HL-60/S4 (cell line): ENCODE data around the gene SMAGP.
"Not testable (repeated sequence)": the region's sequence is repeated elsewhere in the genome, so short reads cannot be mapped to it uniquely, and the experiment has no call there.

Experiments used
- in situ Hi-C: fragments of 300-500 bp; cut with MboI; formaldehyde crosslinking; loops from 2 replicates; pipeline ENCODE4 v1.14.3; 2022; ENCODE audit warnings: low sequenced_read_pairs

SMAGP gene

DNA sequence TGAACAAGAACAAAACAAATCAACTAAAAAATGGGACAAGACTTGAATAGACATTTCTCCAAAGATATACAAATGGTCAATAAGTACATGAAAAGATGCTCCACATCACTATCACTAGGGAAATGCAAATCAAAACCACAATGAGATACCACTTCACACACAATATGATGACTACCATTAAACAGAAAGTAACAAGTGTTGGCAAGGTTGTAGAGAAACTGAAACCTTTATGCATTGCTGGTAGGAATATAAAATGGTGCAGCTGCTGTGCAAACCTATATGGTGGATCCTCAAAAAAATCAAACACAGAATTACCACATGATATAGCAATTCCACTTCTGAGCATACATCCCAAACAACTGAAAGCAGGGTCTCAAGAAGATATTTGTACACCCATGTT lies 5.2 kb downstream of the SMAGP start:
- in situ Hi-C loops, result loop anchor here (10.0 kb wide), 1 partner anchor 80 kb away; the partner anchor contains the start of gene CELA1

- in situ Hi-C loops, result loop anchor here (10.0 kb wide), 1 partner anchor 81 kb away; the partner anchor contains the start of gene CELA1
Measured at GRCh38 chr12:51264297-51264696, 5.9 kb downstream of the SMAGP start.

DNA sequence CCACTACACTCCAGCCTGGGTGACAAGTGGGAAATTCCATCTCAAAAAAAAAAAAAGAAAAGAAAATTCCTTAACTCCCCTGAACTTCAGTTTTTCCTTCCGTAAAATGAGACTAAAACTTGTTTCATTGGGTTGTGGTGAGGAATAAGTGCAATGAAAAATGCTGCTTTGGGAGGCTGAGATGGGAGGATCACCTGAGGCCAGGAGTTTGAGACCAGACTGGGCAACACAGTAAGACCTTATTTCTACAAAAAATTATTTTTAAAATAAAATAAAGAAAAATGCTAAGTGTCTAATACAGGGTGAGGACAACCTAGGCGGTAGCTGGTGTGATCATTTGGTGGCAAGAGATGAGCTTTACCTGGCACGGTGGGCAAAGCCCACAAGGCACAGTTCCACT lies 6.9 kb downstream of the SMAGP start:
- in situ Hi-C loops, result loop anchor here (10.0 kb wide), 1 partner anchor 81 kb away; the partner anchor contains the start of gene CELA1

DNA sequence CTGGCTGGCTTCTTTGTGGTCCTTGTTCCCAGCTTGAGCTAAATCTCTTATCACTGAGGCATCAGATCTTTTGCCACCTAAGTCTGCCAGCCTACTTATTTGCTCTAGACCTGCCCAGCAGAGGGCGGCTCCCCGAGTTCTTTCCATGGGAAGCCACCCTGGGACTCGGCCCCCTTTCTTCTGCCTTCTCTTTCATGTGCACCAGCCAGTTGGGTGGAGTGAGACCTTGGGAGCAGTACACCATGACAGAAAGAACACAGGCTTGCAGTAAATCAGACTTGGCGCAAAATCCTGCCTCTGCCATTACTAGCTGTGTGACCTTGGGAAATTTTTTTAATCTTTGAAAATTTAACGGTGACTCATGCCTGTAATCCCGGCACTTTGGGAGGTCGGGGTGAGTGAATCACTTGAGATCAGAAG lies 7.4 kb downstream of the SMAGP start:
- in situ Hi-C loops, result loop anchor here (10.0 kb wide), 1 partner anchor 82 kb away; the partner anchor contains the start of gene CELA1

GRCh38 chr12:51259600-51259999 lies 10.6 kb downstream of the SMAGP start:
- in situ Hi-C loops, result not testable (repeated sequence)

- in situ Hi-C loops, result no loop called here
Measured at GRCh38 chr12:51254536-51254935, 15.7 kb downstream of the SMAGP start.

DNA sequence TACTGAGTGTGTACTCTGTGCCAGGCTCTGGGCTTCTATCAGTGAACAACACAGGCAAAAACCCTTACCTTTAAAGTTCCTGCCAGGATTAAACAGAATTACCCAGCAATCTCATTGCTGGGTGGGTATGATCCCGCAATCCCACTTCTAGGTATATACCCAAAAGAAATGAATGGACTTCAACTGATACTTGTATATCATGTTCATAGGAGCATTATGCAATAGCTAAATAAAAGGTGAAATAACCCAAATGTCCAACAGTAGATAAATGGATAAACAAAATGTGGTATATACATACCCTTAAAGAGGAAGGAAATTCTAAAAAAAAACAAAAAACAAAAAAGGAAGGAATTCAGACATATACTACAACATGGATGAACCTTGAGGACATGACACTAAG lies 16.9 kb downstream of the SMAGP start:
- in situ Hi-C loops, result no loop called here

DNA sequence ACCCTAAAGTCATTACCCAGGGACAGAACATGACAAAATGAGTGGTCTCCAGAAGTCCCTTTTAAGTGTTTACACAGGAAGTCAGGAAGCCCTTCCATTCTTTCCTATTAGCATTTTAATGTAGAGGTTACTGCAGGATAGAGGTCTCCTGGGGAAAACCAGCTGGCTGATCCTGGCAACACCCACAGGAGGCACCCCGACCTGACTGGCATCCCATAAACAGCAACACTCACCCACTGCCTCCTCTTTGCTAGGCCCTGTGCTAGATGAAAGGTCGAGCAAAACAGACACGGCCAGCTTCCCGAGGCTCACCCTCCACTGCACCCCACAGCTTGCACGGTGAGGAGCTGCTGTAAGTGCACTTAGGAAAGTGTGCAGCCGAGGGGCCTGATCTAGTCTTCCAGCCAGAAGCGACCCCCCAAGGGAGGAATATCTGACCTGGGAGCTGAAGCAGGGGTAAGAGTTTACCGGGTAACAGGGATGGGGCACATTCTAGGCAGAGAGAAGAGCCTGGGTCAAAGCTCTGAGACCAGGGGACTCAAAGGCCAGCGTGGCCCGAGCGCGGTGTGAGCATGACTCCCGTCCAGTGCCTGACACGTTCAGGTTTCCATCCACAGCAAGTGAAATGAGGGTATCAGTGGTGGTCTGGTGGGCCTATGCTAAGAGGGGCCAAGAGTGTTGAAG lies 22.6 kb downstream of the SMAGP start:
- in situ Hi-C loops, result no loop called here

GRCh38 chr12:51246254-51246853 lies 23.9 kb downstream of the SMAGP start:
- in situ Hi-C loops, result no loop called here

- in situ Hi-C loops, result no loop called here
Measured at GRCh38 chr12:51245476-51246253, 24.6 kb downstream of the SMAGP start.

- in situ Hi-C loops, result no loop called here
Measured at GRCh38 chr12:51244269-51244668, 25.9 kb downstream of the SMAGP start.

- in situ Hi-C loops, result no loop called here
Measured at GRCh38 chr12:51242876-51243275, 27.3 kb downstream of the SMAGP start.

GRCh38 chr12:51242120-51242519 lies 28.1 kb downstream of the SMAGP start:
- in situ Hi-C loops, result no loop called here

DNA sequence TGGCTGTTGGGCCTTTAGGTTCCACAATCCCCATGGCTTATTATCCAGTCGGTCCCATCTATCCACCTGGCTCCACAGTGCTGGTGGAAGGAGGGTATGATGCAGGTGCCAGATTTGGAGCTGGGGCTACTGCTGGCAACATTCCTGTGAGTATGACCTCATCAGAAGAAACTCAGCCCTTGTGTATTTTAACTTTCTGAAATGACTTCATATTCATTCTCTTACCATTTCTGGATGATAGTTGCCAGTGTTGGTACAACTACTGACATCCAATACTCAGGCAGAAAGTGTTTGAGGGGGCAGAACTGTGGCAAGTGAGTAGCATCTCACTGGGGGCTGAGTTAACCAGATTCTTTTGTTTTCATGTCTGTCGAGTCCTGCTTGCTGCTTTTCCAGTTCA lies 29.2 kb downstream of the SMAGP start:
- in situ Hi-C loops, result no loop called here

DNA sequence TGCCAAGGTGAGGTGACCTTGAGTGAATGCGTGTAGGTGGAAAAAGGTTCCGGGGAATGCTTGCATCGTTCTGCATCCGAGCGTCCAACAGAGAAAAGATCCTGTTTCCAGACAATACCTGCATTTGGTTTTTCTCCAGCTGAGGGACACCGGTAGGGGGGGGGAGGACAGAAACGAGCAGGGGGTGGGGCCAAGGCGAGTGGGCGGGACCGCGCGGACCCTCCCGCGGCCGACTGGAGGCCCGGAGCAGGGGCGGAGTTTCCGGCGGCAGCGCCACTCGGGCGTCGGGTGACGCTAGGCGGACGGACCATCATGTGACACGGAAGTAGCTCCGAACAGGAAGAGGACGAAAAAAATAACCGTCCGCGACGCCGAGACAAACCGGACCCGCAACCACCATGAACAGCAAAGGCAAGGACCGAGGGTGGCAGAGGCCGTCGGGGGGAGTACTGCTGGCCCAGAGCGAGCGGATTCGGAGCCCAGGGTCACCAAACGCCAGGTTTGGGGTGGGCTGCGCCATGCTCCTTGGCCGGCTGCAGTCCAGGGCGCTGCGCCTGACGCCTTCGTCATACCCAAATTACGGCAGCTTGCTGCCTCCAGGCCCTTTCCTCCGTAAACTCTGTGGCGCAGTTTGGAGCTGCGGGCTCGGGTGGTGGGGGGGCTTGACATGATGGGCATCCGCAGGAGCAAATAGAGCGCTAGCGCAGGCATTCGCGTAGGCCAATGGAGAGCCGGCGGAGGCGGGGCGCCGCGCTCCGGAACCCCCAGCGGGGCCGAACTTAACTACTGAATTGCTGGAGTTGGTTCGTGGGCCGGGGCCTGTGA lies 31.5 kb downstream of the SMAGP start, which contains the start of gene DAZAP2:
DAZAP2 (plus strand) TSS at position 317 of the 825 bp plus-strand sequence; CDS start at position 399, 82 bp downstream.
- in situ Hi-C loops, result no loop called here

- in situ Hi-C loops, result no loop called here
Measured at GRCh38 chr12:51238037-51238509, 32.1 kb downstream of the SMAGP start.

GRCh38 chr12:51234530-51234929 lies 35.7 kb downstream of the SMAGP start:
- in situ Hi-C loops, result no loop called here

DNA sequence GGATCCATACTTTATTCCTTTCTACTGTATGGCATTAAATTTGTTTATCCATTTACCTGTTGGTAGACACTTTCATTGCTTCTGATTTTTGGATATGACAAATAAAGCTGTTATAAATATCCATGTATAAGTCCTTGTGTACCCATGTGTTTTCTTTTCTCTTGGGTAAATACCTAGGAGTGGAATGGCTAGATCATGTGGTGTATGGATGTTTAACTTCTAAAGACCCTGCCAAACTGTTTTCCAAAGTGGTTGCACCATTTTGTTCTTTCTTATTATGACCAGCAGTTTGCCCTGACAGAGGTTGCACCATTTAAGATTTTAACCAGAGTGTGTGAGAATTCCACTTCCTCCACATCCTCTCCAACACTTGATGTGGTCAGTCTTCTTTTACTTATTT lies 37.6 kb downstream of the SMAGP start:
- in situ Hi-C loops, result no loop called here

GRCh38 chr12:51229116-51229809 lies 41.0 kb downstream of the SMAGP start:
- in situ Hi-C loops, result no loop called here

DNA sequence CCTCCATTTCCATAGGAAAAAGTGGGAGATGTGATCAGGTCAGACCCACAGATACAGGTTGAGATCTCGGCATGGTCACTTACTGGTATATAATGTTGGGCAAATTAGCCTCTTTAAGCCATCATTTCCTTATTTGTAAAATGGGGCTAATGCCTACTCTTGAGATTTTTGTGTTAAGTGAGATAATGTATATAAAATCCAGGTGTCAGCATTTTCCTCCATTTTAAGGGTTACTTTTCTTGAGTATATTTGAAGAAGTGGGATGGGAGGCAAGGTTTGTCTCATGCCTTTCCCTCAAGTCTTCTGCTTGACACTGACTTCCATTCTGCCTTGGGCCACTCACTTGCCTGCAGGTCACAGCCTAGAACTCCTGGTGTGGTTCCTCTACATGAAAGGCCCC lies 42.3 kb downstream of the SMAGP start:
- in situ Hi-C loops, result no loop called here
